HuH-7 (cell line): ENCODE measurements around the gene ITGB8.

Experiments used
- DNase-seq: peaks from one replicate; pipeline ENCODE4 v3.0.0; 2011; ENCODE audit warnings: low spot score

The ITGB8 gene

DNA sequence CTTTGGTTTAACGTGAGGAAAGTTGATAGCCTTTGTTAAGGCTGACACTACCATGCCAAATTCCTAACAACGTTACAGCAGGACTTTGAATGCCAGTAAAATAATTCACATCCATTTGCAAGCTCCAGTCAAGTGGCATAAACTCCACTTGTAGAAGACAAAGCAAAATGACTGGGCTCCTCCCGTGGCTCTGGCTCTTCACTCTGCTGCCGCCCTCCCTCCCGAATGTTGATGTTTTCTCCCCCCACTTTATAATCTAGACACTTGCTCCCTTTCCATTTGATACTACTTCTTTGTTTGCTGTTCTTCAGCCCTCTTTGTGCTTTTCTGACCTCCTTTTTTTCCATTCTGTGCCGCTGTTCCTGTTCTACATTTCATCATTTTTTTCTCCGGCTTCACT lies 22.8 kb upstream of the ITGB8 start:
- DNase-seq, result no peak

DNA sequence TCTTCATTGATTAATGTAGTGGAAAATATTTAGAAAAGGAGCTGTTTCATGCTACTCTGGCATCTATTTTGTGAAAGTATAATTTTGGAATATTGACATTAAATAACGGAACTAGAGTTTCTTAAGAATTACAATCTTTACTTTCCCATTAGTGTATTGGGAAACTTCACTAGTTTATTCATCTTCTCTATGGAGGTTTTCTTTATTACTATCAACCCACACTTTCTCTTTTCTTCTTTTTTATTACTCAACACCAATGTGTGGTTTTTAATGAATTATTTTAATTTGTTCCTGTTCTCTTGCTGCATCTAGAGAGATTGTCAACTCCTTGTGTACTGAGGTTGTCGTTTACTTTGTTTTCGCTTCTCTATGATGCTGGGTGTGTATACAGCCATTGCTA lies 20.4 kb upstream of the ITGB8 start:
- DNase-seq, result no peak

DNA sequence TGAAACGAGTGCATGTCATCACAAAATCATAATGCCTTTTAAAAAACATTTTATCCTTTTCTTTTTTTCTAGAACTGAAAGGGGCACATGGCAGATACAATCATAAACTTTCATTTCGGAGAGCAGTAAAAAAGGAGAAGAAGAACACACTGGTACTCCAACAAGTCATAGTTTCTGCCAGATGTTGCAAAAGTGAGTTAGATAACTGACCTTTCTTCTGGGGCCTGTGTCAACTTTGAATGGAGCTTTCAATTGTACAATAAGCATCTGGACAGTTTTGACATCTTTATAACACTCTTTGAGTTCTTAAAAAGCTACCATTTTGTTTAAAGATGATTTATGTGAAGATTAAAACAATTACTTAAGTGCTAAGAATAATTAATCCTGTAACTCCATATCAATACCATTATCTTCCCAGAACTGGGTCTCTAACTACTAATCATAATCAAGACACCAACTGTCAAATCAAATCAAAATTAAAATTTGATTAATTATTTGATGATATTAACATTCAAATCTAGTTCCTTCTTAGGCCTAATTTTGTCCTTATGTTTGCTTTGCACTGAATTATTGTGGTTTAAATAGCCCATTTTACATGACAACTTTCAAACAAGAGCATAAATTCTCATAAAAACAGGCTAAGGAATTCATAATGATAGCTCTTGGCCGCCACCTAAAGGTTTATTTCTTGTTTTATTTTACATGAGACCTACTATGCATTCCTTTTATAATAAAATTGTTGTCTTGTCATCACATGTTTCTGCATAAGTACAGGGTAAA lies 19.5 kb upstream of the ITGB8 start:
- DNase-seq, result no peak

DNA sequence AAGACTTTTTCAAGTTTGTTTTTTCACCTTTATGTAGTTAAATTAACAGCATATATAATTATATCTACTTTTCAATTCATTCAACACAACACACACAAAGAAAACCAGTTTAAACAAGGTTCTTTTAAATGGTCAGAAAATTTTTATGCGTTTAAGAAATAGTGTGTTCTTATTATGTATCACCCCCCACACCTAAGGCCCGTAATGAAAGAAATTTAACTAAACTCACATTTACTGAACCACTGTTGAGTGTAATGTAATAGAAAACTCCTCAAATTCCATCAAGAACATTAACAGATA lies 19.0 kb upstream of the ITGB8 start:
- DNase-seq, result no peak

DNA sequence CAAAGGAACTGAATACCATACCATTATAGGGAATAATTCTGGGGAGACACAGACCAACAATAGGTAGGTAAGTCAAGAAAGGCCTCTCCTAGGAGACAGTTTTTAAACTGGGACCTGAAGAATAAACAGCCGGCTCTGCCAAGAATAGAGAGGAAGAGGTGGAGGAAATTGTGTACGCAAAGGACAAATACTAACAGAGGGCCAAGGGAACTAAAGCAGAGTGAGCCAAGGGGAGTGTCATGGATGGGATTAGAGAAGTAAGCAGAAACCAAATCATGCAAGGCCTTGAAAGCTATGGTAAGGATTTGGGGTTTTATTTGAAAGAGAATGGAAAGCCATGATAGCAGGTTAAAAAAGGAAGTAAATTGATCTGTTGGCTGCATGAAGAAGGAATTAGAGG lies 18.1 kb upstream of the ITGB8 start:
- DNase-seq, result no peak

DNA sequence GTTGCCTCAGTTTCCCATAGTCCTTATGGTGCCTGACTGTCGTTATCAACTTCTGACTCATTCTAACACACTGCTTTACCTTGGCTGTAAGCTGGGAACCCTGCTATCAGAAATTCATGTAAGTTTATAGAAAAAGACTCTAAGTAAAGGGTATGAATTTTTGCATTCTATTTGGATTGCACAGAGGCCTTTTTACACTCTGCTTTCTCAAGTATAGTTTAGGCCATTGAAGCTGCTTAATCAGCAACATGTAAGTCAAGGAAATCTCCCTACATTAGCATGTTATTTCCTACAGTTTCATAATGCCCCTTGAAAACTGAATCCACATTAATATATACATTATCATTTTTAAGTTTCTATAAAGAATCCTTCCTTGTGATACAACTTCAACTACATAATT lies 17.1 kb upstream of the ITGB8 start:
- no peak for DNase-seq

DNA sequence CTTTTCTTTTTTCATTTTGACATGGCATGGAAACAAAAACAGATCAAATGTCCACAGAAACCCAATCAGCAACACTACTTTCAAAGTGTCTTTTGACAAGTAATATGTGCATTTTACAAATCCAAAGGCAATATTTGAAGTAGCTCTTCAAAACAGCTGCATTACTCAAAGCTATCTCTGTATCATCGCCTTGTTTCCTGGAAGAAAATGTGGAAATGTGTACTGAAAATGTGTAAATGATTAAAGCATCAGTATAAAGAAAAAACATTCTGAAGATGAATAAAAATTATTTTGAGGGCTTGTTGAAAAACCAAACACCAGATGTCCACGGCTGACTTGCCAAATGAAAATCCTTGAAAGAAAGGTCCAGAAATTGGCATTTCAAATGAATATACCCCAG lies 16.5 kb upstream of the ITGB8 start:
- DNase-seq, result no peak

DNA sequence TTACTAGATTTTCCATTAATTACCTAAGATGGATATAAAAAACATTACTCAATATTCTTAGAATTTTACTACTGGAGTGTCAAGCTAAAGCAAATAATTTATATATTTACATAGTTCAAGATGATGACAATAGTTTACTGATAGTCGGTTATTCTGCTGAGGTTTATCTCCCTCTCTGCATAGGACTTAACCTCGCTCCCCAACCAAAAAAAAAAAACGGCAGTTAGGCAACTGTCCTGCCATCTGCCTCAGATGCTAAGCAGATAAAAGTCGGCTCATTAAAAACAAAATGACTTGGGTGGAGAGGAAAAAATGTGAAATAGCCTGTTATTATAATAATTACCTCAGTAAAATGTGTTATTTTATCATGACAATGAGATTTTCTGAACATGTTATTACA lies 14.0 kb upstream of the ITGB8 start:
- DNase-seq, result no peak

DNA sequence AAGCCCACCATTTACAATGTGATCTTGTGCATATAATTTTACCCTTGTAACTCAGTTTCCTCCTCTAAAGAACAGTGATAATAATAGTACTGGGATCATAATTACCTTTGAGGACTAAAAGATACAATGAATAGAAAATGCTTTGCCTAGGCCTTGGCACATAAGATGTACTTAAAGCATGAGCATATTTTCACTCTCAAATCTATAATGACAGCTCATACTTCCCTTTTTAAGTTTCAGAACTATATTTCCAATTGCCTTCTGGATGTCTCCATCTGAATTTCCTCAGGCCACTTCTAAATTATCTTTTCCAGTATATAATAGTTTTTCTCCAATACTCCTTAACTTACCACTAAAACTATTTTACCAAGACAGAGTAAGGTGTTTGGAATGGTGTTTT lies 13.3 kb upstream of the ITGB8 start:
- DNase-seq, result no peak

DNA sequence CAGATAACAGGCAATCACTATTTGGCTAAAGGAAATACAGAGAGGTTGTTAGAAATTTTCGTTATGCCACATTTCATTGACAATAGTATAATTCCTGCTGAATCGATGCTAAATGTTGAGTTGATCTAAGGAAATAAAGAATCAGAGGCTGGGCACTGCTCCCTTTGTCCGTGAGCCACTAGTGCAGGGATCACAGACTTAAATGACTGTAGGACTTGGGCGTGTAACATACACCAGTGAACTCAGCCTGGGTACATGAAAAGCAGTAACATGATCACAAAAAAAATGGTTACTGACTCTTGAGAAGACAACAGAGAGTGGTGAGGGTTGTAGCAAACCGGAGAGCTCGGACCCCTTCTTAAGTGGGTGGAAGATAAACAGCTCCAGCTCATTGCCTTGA lies 11.8 kb upstream of the ITGB8 start:
- DNase-seq, result no peak

DNA sequence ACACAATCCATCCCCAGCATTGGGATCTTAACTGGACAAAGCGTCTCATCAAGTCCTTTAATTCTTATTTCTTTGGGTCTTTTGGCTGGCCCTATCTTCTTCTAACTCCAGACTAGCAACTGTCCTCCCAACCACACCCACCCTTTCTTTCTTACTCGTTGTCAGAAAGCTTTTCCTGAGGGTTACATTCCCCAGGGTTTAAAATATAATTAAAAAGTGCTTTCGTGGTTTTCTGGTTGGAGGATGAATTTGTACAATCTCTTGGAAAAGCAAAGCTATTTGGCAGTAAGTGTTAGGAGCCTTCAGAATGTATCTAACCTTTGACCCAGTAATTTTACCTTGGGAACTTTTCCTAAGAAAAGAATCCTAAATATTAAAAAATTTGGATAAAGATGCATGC lies 10.4 kb upstream of the ITGB8 start:
- DNase-seq, result no peak

DNA sequence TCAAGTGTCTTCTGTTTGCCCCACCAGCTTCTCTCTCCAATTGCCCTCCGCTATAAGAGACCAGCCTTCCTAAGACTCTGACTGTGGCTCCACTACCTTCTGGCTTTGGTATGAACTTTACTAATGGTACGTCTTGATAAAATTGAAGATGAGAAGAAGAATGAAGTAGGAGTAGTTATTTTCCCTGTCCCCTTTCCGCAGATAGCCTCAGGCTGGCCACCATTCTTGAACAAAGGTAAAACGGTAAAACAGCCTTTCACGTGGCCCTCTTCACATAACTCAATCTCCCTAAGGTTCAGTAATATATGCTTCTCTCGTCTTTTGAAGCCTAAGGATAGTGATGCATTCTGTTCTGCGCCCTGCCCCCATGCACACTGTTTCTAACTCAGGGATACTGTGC lies 9.9 kb upstream of the ITGB8 start:
- no peak for DNase-seq

DNA sequence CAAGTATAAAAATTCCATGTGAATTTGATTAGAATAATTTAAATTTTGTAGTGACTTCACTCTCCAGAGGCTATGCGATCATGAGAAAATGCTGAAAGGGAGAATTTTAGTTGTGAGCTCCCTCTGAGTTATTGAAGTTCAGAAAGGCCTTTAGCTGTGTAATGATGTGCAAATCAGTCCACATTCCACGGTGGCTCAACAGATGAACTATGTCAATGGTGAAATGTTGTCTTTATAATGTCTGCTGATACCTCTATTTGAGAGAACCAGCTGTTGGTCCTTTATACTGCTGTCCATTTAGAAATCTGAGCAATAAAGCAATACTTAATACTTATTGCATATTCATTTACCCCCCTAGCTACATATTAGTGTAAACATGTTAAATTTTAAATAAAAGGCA lies 7.1 kb upstream of the ITGB8 start:
- DNase-seq, result no peak

DNA sequence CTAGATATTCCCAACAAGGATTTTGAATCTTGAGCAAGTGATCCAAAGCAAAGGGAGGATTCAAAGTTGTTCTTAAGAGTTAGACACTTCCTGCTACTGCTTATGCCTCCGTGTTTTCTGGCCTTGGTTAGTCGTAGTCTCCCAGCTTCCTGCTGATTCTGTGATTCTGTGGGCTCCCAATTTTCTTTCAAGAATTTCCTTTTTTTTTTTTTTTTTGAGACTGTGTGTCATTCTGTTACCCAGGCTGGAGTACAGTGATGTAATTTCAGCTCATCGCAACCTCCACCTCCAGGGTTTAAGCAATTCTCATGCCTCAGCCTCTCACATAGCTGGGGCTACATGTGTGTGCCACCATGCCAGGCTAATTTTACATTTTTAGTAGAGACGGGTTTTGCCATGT lies 4.4 kb upstream of the ITGB8 start:
- DNase-seq, result no peak

DNA sequence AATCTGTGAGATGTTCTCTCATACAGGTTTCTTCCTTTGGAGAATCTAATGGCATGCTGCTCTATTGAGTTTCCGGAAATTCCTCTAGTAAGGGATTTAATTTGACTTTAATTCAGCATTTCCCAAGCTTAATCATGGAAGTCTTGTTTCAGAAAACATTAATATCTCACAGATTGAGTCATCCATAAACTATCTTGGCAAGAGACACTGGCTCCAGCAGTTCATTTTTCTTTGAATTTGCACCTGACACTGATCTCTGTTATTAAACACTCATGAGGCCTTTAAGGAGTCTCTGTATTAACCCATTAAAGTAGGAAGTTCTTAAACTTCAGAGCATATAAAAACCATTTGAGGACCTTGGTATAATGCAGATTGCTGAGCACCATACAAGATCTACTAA lies 3.6 kb upstream of the ITGB8 start:
- DNase-seq, result no peak

DNA sequence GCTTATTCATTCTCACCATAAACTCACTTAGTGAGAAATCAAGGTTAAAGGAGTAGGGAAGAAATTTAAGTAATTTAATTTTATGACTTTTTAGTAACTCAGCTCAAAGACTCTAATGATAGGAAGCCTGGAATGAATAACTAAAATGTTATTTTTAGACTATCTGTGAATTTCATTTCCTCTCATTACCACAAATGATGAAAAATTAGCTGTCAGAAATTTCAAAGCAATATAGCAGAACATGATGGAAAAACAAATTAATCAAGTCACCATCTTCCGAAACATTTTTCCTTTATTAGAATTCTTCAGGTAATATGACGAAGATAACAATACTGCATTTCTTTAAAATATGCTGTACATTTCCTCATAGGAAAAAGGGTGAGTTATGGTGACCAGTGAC lies 2.7 kb upstream of the ITGB8 start:
- DNase-seq, result no peak

DNA sequence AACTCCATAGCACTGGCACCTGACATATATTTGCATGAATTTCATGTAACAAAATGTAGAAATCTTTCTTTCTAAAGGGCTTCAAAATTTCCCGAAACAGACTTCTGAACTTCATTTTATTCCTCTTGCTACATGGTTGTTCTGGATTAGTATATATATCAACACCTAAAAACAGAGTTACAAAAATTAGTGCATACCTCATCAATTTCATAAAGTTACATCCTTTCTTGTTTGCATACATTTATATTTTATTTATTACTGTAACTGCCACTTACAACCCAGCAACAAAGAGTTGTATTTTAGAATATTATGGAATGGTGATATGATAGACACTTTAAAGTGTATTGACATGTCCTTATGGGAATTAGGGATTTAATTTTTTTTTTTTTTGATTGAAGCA lies 2.0 kb upstream of the ITGB8 start:
- no peak for DNase-seq

DNA sequence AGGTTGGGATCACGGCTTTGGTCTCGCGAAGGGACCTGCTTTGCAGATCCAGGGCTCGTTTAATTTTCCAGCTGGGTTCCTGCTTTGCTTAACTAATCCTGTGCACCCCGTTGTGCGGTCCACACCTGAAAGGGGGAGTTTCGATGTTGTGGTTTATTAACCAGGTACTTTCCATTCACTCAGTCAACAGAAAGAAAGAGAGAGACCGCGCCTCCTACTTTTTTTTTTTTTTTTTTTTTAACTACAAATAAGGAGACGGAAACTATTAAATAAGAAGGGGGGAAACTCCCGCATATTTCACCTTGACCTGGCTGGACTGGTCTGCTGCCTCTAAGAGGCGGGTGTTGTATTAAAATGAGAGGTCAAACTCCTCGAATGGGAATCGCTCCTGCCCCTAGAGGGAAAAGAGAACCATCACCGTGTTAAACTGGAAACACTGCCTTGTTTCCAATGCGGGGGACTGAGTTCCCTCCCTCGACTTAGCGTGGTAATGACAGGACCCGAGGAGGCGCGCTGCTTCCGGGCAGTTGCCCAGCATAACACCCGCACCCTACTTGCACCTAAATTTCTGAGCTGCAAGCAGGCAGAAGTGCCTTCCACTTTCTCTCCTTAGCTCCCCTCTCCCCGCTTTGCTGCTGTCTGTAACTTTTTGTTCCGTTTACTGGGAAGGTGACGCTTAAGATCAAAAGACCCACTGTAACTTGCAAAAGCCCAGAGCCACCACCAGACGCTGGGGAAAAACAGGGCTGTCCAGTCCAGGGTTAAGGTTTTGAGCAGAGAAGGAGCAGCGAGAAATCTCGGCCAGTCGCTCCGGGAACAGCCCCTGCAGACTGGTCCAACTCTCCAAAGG lies 1.1 kb upstream of the ITGB8 start:
- peak; percentile 83 for DNase-seq

DNA sequence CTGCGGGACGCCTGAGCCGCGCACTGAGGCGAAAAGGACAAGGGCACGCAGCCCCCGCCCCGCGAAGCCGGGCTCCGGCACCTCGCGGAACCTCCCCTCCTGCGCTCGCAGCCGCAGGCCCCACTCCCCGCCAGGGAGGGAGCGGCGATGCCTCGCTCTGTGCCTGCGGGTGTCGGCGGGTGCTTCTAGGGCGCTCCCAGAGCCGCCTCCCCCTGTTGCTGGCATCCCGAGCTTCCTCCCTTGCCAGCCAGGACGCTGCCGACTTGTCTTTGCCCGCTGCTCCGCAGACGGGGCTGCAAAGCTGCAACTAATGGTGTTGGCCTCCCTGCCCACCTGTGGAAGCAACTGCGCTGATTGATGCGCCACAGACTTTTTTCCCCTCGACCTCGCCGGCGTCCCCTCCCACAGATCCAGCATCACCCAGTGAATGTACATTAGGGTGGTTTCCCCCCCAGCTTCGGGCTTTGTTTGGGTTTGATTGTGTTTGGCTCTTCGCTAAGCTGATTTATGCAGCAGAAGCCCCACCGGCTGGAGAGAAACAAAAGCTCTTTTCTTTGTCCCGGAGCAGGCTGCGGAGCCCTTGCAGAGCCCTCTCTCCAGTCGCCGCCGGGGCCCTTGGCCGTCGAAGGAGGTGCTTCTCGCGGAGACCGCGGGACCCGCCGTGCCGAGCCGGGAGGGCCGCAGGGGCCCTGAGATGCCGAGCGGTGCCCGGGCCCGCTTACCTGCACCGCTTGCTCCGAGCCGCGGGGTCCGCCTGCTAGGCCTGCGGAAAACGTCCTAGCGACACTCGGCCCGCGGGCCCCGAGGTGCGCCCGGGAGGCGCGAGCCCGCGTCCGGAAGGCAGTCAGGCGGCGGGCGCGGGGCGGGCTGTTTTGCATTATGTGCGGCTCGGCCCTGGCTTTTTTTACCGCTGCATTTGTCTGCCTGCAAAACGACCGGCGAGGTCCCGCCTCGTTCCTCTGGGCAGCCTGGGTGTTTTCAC lies 519 bp downstream of the ITGB8 start:
- DNase-seq, result peak; percentile 37

DNA sequence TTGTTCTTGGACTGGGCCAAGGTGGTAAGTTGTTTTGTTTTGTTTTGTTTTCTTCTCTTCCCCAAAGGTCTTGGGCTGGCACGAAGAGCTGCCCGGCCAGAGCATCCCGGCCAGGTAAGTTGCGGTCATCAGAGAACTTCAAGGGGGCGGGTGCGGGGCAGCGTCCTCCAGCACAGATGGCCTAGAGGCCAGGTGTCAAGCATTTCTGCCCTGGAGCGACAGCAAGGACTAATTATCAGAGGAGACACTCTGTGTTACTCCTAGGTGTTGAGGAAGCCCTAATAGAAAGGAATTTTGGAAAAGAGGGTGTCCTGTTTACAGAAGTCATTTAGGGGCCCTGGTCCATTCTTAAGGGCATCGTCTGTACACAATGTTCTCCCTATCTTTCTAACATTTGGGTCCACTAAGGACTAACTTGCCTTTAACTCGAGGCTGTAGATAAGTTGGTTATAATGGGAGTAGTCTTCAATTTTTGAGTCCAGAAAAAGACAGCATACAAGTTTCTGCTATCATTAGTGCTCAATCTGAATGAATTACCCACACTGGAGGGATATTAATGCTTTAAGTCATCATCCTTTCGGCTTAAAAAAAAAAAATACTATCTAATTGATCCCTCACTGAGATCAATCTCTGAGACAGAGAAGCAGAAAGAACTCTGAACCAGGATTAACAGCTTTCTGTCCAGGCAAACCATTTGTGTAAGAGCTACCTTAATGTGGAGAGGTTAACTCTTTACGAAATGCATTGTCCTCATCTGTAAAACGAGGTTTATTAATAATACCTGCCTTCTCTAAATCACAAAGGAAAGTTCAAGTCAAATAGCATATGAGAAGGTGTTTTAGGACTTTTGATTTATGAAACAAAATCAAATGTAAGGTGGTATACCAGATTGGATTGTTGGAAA lies 1.5 kb downstream of the ITGB8 start:
- no peak for DNase-seq

DNA sequence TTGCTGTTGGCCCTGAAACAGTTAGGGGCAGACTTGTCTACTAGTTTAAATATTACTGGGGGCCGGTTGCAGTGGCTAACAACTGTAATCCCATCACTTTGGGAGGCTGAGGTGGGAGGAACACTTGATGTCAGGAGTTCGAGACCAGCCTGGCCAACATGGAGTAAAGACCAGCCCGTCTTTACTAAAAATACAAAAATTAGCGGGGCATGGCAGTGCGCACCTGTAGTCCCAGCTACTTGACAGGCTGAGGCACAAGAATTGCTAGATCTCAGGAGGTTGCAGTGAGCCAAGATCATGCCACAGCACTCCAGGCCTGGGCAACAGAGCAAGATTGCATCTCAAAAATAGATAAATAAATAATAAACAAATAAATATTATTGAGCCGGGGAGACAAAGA lies 7.6 kb downstream of the ITGB8 start:
- no peak for DNase-seq

DNA sequence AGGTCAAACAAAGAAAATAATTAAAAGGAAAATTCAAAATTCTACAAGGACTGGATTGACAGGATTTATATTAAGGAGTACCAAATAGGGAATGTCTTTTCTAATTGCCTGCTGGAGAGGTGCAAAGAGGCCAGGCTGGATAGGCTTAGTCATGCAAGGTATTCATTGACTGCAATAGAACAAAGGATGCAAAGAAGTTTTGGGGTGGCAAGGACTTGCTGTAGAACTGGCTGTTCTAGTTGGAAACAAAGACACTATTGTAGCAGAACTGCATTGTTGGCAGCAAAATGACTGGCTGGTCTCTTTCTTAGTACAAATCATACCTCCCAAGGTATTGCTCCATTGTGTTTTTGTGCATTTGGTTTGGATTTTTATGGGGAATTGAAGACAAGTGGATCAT lies 10.1 kb downstream of the ITGB8 start:
- no peak for DNase-seq
